ENCODE measurements around the gene NONO.
"Not testable (repeated sequence)": the region's sequence is repeated elsewhere in the genome, so short reads cannot be mapped to it uniquely, and the experiment has no call there.

NONO gene

DNA sequence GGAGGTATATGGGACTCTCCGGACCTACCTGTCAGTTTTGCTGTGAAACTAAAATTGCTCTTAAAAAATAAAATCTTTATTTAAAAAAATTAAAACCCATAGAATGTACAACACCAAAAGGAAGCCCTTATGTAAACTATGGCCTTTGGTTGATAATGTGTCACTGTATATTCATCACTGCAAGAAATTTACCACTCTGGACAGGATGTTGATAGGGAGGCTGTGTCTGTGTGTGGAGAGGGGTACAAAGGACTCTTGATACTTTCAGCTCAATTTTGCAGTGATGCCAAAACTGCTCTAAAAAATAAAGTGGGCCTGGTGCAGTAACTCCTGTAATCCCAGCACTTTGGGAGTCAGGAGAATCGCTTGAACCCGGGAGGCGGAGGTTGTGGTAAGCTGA, 26.6 kb upstream of the NONO start:
- DNase-seq (ENCODE audit: low spot score in 2 of 2) (no peak), ATAC-seq (no peak)
- Mint-ChIP-seq H3K36me3 (peaks cover 6% of the 10 kb centered on the region), H3K4me1 (peaks cover 19% of the 10 kb centered on the region), H3K4me3 (no peak overlapping the region), H3K27ac (no peak overlapping the region), H3K9me3 (no peaks in the 10 kb centered on the region)

DNA sequence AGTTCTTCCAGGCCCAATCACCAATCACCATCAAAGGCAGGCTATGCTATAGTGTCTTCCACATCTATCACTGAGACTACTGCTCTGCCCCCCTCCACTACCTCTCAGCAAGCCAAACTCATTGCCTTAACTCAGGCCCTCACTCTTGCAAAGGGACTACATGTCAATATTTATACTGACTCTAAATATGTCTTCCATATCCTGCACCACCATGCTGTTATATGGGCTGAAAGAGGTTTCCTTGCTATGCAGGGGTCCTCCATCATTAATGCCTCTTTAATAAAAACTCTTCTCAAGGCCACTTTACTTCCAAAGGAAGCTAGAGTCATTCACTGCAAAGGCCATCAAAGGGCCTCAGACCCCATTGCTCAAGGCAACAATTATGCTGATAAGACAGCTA, 14.8 kb upstream of the NONO start:
- not testable (repeated sequence) for H3K27ac Mint-ChIP-seq; H3K9me3 Mint-ChIP-seq; DNase-seq (ENCODE audit: low spot score in 2 of 2); ATAC-seq; H3K36me3 Mint-ChIP-seq; H3K4me1 Mint-ChIP-seq; H3K4me3 Mint-ChIP-seq

DNA sequence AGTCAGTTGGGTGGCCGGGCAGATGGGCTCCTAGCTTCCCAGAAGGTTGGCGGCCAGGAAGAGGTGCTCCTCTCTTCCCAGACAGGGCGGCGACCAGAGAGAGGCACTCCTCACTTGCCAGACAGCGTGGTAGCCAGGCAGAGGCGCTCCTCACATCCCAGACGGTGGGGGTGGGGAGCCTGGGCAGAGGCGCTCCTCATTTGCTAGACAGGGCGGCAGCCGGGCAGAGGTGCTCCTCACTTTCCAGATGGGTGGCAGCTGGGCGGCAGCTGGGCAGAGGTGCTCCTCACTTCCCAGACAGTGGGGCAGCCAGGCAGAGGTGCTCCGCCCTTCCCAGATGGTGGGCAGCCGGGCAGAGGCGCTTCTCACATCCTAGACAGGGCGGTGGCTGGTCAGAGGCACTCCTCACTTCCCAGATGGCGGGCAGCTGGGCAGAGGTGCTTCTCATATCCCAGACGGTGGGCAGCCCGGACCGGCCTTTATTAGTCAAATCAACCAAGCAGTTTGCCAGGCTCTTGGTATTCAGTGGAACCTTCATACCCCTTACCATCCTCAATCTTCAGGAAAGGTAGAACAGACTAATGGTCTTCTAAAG, 13.5 kb upstream of the NONO start:
- ATAC-seq (no peak), DNase-seq (ENCODE audit: low spot score in 2 of 2) (no peak)
- H3K9me3 Mint-ChIP-seq, result no peaks in the 10 kb centered on the region
- H3K36me3 Mint-ChIP-seq, result no peaks in the 10 kb centered on the region
- no peaks in the 10 kb centered on the region for H3K4me1 Mint-ChIP-seq
- no peak overlapping the region for H3K27ac Mint-ChIP-seq
- H3K4me3 Mint-ChIP-seq, result no peak overlapping the region

- H3K4me3 Mint-ChIP-seq; H3K27ac Mint-ChIP-seq; ATAC-seq; H3K9me3 Mint-ChIP-seq; DNase-seq (ENCODE audit: low spot score in 2 of 2); H3K36me3 Mint-ChIP-seq; H3K4me1 Mint-ChIP-seq: not testable (repeated sequence)
Observed at GRCh38 chrX:71272313-71272712, 11.1 kb upstream of the NONO start.

- H3K36me3 Mint-ChIP-seq, result peaks cover 38% of the 10 kb centered on the region
- H3K27ac Mint-ChIP-seq; H3K4me1 Mint-ChIP-seq; DNase-seq (ENCODE audit: low spot score in 2 of 2); H3K4me3 Mint-ChIP-seq; ATAC-seq; H3K9me3 Mint-ChIP-seq: not testable (repeated sequence)
Observed at GRCh38 chrX:71281300-71281699, 2.1 kb upstream of the NONO start.

DNA sequence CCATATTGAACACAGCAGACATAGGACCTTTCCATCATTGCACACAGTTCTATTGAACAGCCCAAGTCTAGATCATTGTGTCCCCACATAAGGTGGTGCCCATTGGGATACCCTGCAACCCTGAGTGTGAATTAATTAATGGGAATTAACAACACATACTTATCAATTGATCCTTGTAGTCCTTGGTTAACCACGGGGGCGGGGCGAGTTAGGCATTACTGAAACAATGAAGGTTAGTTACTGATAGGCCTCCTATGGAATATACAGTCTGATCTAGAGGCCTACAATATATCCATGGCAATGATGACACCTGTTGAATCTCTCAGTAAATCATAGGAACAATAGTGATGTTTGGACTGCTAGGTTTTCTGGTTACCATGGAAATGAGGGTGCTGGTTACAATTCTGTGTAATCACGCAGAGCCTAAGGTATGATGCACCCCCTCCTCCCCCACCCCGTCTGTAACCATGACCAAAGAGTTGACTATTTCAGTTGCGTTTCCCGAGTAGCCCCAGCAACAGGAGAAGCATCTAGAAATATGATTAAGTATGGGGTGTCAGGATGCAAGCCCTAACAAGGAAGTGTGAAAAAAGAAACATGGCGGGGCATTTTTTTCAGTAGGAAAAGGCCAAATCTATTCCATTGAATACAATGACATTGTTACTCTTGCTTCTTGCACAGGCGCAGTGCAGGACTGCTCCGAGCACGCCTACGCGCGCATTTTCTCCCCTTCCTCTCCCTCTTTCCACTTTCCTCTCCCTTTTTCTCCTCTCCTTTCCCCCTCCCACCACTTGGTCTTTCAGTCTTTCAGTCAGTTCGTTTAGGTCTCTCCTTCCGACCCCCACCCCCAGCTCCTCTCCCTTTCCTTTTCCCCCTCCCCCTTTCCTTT, 677 bp upstream of the NONO start:
- Mint-ChIP-seq H3K4me1 (peaks cover 6% of the 10 kb centered on the region), H3K4me3 (peak overlapping the region; percentile 97), H3K27ac (peak overlapping the region; percentile 100), H3K9me3 (no peaks in the 10 kb centered on the region), H3K36me3 (peaks cover 53% of the 10 kb centered on the region)
- peak; percentile 78 for ATAC-seq
- DNase-seq (ENCODE audit: low spot score in 2 of 2), result no peak

DNA sequence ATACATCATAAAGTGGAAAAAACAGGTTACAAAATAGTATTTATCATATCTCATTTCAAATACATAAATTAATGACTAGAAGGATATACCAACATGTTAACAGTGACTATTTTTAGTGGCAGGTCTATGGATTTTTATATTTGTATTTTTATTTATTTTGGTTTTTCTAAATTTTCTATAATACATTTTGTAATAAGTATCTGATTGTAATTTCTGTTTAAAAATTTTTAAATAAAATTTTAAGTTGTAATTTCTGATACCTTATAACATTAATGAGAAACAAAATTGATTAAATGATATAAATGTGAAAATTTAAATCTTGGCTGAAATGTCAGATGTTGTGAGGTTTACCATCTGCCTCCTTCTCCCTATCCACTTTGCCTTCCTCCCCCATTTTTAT, 2.5 kb downstream of the NONO start:
- DNase-seq (ENCODE audit: low spot score in 2 of 2), result no peak
- Mint-ChIP-seq H3K4me1 (peaks cover 11% of the 10 kb centered on the region), H3K27ac (peak overlapping the region; percentile 100), H3K4me3 (peak overlapping the region; percentile 97), H3K36me3 (peaks cover 84% of the 10 kb centered on the region), H3K9me3 (no peaks in the 10 kb centered on the region)
- no peak for ATAC-seq

GRCh38 chrX:71291381-71291780, 7.9 kb downstream of the NONO start:
- no peaks in the 10 kb centered on the region for H3K9me3 Mint-ChIP-seq
- no peak for DNase-seq (ENCODE audit: low spot score in 2 of 2)
- H3K27ac Mint-ChIP-seq, result peak overlapping the region; percentile 87
- no peak overlapping the region for H3K4me3 Mint-ChIP-seq
- peaks cover 5% of the 10 kb centered on the region for H3K4me1 Mint-ChIP-seq
- peaks cover 100% of the 10 kb centered on the region for H3K36me3 Mint-ChIP-seq
- no peak for ATAC-seq

DNA sequence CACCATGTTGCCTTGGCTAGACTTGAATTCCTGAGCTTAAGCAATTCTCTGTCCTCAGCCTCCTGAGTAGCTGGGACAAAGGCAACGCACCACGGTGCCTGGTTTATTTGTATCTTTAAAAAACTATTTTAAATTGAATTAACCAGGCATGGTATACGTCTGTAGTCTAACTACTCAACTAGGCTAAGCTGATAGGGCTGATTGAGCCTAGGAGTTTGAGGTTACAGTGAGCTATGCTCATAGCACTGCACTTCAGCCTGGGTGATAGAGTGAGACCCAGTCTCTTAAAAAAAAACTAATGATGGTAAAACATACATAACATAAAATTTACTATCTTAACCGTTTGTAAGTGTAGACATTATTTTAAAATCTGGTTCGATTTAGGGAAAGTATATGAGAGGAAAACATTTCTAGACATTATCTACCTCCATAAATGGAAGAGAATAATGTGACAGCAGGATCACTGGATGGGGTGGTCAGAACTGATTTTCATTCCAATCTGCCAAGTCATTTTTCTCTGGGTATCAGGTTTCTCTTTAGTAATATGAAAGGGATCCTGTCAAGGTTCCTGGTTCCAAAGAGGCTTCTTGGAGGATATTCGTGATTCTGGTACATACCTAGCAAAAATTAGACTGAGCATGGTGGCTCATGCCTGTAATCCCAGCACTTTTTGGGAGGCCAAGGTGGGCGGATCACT, 9.4 kb downstream of the NONO start:
- ATAC-seq (no peak), DNase-seq (ENCODE audit: low spot score in 2 of 2) (no peak)
- Mint-ChIP-seq H3K27ac (no peak overlapping the region), H3K4me3 (no peak overlapping the region), H3K36me3 (peaks cover 100% of the 10 kb centered on the region), H3K9me3 (no peaks in the 10 kb centered on the region), H3K4me1 (peaks cover 5% of the 10 kb centered on the region)

DNA sequence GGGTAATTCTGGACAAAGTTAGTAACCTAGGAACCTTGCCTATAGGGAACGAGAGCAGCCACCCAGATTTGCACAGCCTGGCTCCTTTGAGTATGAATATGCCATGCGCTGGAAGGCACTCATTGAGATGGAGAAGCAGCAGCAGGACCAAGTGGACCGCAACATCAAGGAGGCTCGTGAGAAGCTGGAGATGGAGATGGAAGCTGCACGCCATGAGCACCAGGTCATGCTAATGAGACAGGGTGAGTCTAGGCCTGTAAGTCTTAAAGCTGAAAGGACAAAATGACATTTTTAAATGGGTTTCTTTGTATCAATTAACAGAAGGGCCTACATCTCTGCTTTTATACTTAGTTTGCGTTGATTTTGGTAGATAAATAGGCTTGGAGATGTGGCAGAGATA, 13.4 kb downstream of the NONO start:
- H3K9me3 Mint-ChIP-seq, result no peaks in the 10 kb centered on the region
- ATAC-seq (no peak), DNase-seq (ENCODE audit: low spot score in 2 of 2) (no peak)
- H3K36me3 Mint-ChIP-seq, result peaks cover 100% of the 10 kb centered on the region
- H3K4me1 Mint-ChIP-seq, result peaks cover 9% of the 10 kb centered on the region
- H3K27ac Mint-ChIP-seq, result no peak overlapping the region
- no peak overlapping the region for H3K4me3 Mint-ChIP-seq

GRCh38 chrX:71298119-71298518, 14.7 kb downstream of the NONO start:
- H3K27ac Mint-ChIP-seq, result peak overlapping the region; percentile 29
- no peaks in the 10 kb centered on the region for H3K9me3 Mint-ChIP-seq
- H3K36me3 Mint-ChIP-seq, result peaks cover 94% of the 10 kb centered on the region

DNA sequence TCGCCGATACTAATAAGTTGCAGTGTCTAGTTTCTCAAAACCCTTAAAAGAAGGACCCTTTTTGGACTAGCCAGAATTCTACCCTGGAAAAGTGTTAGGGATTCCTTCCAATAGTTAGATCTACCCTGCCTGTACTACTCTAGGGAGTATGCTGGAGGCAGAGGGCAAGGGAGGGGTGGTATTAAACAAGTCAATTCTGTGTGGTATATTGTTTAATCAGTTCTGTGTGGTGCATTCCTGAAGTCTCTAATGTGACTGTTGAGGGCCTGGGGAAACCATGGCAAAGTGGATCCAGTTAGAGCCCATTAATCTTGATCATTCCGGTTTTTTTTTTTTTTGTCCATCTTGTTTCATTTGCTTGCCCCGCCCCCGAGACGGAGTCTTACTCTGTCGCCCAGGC, 16.6 kb downstream of the NONO start:
- ATAC-seq; H3K4me3 Mint-ChIP-seq; H3K27ac Mint-ChIP-seq; H3K9me3 Mint-ChIP-seq; DNase-seq (ENCODE audit: low spot score in 2 of 2): not testable (repeated sequence)
- Mint-ChIP-seq H3K36me3 (peaks cover 75% of the 10 kb centered on the region), H3K4me1 (peaks cover 24% of the 10 kb centered on the region)

More at GRCh38 chrX:71298119-71298518, 14.7 kb downstream of the NONO start:
- ATAC-seq, result no peak
- H3K4me1 Mint-ChIP-seq, result peaks cover 18% of the 10 kb centered on the region
- DNase-seq (ENCODE audit: low spot score in 2 of 2), result no peak
- no peak overlapping the region for H3K4me3 Mint-ChIP-seq

- not testable (repeated sequence) for H3K9me3 Mint-ChIP-seq; H3K27ac Mint-ChIP-seq; DNase-seq (ENCODE audit: low spot score in 2 of 2); ATAC-seq; H3K4me3 Mint-ChIP-seq
- peaks cover 71% of the 10 kb centered on the region for H3K36me3 Mint-ChIP-seq
- H3K4me1 Mint-ChIP-seq, result peaks cover 24% of the 10 kb centered on the region
Observed at GRCh38 chrX:71300495-71300894, 17.1 kb downstream of the NONO start.

GRCh38 chrX:71301195-71301924, 17.9 kb downstream of the NONO start, which contains the start of gene ITGB1BP2:
TSS of gene ITGB1BP2 (plus strand) at chrX:71301750. CDS start at chrX:71301807, 57 bp downstream.
- no peak within 1 kb of the TSS for H3K4me3 Mint-ChIP-seq
- H3K9me3 Mint-ChIP-seq, result no peaks in the 10 kb centered on the region
- DNase-seq (ENCODE audit: low spot score in 2 of 2), result no peak
- H3K27ac Mint-ChIP-seq, result peak within 1 kb of the TSS; percentile 90
- H3K4me1 Mint-ChIP-seq, result peaks cover 24% of the 10 kb centered on the region
- ATAC-seq, result no peak
- peaks cover 62% of the 10 kb centered on the region for H3K36me3 Mint-ChIP-seq

Data from stimulated activated effector memory CD8-positive, alpha-beta T cell treated with anti-CD3 and anti-CD28 coated beads, Interleukin-12 subunit alpha, Interleukin-12 subunit beta, amount 100 ng/mL, for 72 hours (primary cell).